ENCODE results near the gene TMX2.

TMX2 gene

DNA sequence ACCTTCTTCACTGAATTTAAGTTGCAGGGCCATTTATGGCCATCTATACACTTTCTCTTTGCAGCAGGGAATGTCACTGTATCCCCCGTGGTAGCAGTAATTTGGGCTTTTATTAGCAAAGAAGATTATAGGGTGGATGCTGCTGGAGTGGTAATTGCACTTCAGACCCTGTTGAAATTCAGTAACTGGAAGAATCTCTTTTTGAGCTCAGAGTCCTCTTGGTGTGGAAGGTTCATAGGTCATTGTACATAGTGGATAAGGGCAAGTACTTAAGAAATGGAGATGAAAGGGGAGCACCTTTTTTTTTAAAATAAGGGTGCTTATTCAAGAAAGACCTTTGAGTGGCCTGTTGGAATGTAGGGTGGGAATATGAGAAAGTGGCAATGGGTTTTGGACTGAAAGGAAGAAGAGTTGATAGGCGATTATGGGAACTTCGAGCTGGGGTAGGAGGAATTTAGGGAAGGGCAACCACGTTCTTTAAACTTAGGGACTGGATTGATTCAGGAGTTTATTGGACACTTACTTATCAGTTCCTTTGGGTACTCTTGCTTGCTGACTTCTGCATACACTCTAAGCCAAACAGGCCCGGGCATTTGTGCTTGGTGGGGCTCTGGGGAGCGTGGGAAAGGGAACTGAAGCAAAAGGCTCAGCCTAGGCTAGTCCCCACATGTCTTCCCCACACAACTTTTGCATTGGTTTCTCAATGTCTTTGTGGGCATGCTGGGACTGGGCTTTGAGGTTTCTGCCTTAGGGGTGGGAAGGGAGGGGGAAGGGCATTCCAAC, 75.7 kb downstream of the TMX2 start:
- Histone ChIP-seq H3K9me3 (ENCODE audit: low read length) (no peaks in the 10 kb centered on the region), H3K9me2 (ENCODE audit: low read depth, low read length) (no peaks in the 10 kb centered on the region), H3K4me1 (ENCODE audit: insufficient read depth, low read length, severe bottlenecking) (no peaks in the 10 kb centered on the region), H3K27ac (ENCODE audit: low read depth, low read length, poor library complexity, severe bottlenecking) (no peak overlapping the region), H3K9ac (ENCODE audit: low read length) (no peak overlapping the region), H4K20me1 (ENCODE audit: insufficient read depth, low read length) (no peaks in the 10 kb centered on the region), H3K4me3 (ENCODE audit: low read depth, low read length, poor library complexity, severe bottlenecking) (no peak overlapping the region), H3K79me2 (ENCODE audit: insufficient read depth, low read length) (no peaks in the 10 kb centered on the region), H3F3A (ENCODE audit: insufficient read depth, low read length) (no peaks in the 10 kb centered on the region), H3K4me2 (ENCODE audit: low read length) (no peak overlapping the region), H3K36me3 (ENCODE audit: insufficient read depth, low read length) (no peaks in the 10 kb centered on the region), H2AFZ (ENCODE audit: low read length) (no peak overlapping the region), H3K27me3 (ENCODE audit: insufficient read depth, low read length) (no peaks in the 10 kb centered on the region)
- TF ChIP-seq EZH2 (IDR thresholded peaks at IDR 0.05; ENCODE audit: borderline replicate concordance, low read length): no peak
- TF ChIP-seq, protein P1, sequence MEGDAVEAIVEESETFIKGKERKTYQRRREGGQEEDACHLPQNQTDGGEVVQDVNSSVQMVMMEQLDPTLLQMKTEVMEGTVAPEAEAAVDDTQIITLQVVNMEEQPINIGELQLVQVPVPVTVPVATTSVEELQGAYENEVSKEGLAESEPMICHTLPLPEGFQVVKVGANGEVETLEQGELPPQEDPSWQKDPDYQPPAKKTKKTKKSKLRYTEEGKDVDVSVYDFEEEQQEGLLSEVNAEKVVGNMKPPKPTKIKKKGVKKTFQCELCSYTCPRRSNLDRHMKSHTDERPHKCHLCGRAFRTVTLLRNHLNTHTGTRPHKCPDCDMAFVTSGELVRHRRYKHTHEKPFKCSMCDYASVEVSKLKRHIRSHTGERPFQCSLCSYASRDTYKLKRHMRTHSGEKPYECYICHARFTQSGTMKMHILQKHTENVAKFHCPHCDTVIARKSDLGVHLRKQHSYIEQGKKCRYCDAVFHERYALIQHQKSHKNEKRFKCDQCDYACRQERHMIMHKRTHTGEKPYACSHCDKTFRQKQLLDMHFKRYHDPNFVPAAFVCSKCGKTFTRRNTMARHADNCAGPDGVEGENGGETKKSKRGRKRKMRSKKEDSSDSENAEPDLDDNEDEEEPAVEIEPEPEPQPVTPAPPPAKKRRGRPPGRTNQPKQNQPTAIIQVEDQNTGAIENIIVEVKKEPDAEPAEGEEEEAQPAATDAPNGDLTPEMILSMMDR (IDR thresholded peaks at IDR 0.05; ENCODE audit: low read length): no peak

DNA sequence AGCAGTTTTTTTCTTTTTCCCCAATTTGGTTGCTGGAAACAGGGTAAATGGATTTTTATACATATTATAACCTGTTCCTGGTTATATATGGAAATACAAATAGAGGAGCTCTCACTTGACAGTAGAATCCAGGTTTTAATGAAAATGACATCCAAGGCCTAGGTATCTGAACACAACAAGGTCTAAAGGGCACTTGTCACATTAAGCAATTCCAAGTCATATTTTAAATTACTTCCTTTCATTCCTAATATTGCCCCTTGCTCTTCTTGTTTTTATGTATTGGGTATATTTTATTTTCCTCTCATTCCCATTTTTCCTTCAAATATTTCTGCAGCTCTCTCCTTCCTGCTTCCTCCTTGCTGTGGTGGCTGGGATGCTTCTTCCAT, 76.3 kb downstream of the TMX2 start:
- Histone ChIP-seq H3K9me3 (ENCODE audit: low read length) (no peaks in the 10 kb centered on the region), H3K9ac (ENCODE audit: low read length) (no peak overlapping the region), H3K4me3 (ENCODE audit: low read depth, low read length, poor library complexity, severe bottlenecking) (no peak overlapping the region), H3K4me2 (ENCODE audit: low read length) (no peak overlapping the region), H3K79me2 (ENCODE audit: insufficient read depth, low read length) (no peaks in the 10 kb centered on the region), H3K36me3 (ENCODE audit: insufficient read depth, low read length) (no peaks in the 10 kb centered on the region), H3F3A (ENCODE audit: insufficient read depth, low read length) (no peaks in the 10 kb centered on the region), H4K20me1 (ENCODE audit: insufficient read depth, low read length) (no peaks in the 10 kb centered on the region), H3K27me3 (ENCODE audit: insufficient read depth, low read length) (no peaks in the 10 kb centered on the region), H3K27ac (ENCODE audit: low read depth, low read length, poor library complexity, severe bottlenecking) (no peak overlapping the region), H3K9me2 (ENCODE audit: low read depth, low read length) (no peaks in the 10 kb centered on the region), H2AFZ (ENCODE audit: low read length) (no peak overlapping the region), H3K4me1 (ENCODE audit: insufficient read depth, low read length, severe bottlenecking) (no peaks in the 10 kb centered on the region)
- no peak for TF ChIP-seq EZH2 (IDR thresholded peaks at IDR 0.05; ENCODE audit: borderline replicate concordance, low read length)
- TF ChIP-seq, protein P1 (IDR thresholded peaks at IDR 0.05; ENCODE audit: low read length): no peak

Measured in OCI-LY1 (cell line).